Activated naive CD4-positive, alpha-beta T cell treated with anti-CD3 and anti-CD28 coated beads for 36 hours (primary cell): ENCODE measurements around the gene SDCCAG8. TPM values are rescaled to one million over a fixed set of nuclear protein-coding genes. Genes with fewer than 3 reads are reported as not detected.

Experiments
- CTCF ChIA-PET: fragments of 350-600 bp; sonication (Branson Sonifier 250); formaldehyde crosslinking; loops from one replicate; lab custom pipeline; 2021; ENCODE audit warnings: antibody characterized with exemption; lab: Charles Lee
- DNase-seq: peaks from one replicate; pipeline ENCODE4 v3.0.0-alpha.2; 2020
- H3K27ac Mint-ChIP-seq: one replicate; pipeline ENCODE4 v1.8.0; 2021; ENCODE audit warnings: mild to moderate bottlenecking, mixed read lengths
- H3K27me3 Mint-ChIP-seq: one replicate; pipeline ENCODE4 v1.8.0; 2021; ENCODE audit warnings: low read depth, mixed read lengths
- H3K36me3 Mint-ChIP-seq: one replicate; pipeline ENCODE4 v1.8.0; 2021; ENCODE audit warnings: low read depth, mixed read lengths
- H3K4me1 Mint-ChIP-seq: one replicate; pipeline ENCODE4 v1.8.0; 2021; ENCODE audit warnings: low read depth, mixed read lengths
- H3K4me3 Mint-ChIP-seq: one replicate; pipeline ENCODE4 v1.8.0; 2021; ENCODE audit warnings: mild to moderate bottlenecking, moderate library complexity, mixed read lengths
- H3K9me3 Mint-ChIP-seq: one replicate; pipeline ENCODE4 v1.8.0; 2021; ENCODE audit warnings: mixed read lengths
- intact Hi-C: fragments of 100-400 bp; cut with micrococcal nuclease; formaldehyde crosslinking; loops from one replicate; pipeline ENCODE4 v1.15.1; 2023
- total RNA-seq, 2 experiments: library from RNA; stranded (reverse); gene quantifications; one replicate each; pipeline ENCODE4 v1.2.3, GENCODE V29; 2021

Gene SDCCAG8
- total RNA-seq, 2 experiments from 2014 or later, result 24.5 to 29.9 TPM

GRCh38 chr1:243406424-243406823 is 150.6 kb downstream of the SDCCAG8 start:
- H3K27me3 Mint-ChIP-seq, result no peaks in the 10 kb centered on the region

GRCh38 chr1:243407284-243408018 is 151.6 kb downstream of the SDCCAG8 start:
- CTCF ChIA-PET, result no interaction called here
- Mint-ChIP-seq H3K36me3 (peaks cover 2% of the 10 kb centered on the region), H3K9me3 (no peaks in the 10 kb centered on the region), H3K4me3 (no peak overlapping the region), H3K27me3 (no peaks in the 10 kb centered on the region), H3K27ac (no peak overlapping the region), H3K4me1 (peaks cover 13% of the 10 kb centered on the region)
- intact Hi-C loops, result no loop called here
- DNase-seq, result no peak

More at GRCh38 chr1:243406424-243406823, 150.6 kb downstream of the SDCCAG8 start:
- Mint-ChIP-seq H3K4me1 (peaks cover 13% of the 10 kb centered on the region), H3K9me3 (no peaks in the 10 kb centered on the region), H3K4me3 (no peak overlapping the region), H3K36me3 (peaks cover 3% of the 10 kb centered on the region), H3K27ac (no peak overlapping the region)
- intact Hi-C loops, result no loop called here
- no peak for DNase-seq
- CTCF ChIA-PET, result interaction anchor here (0.6 kb wide), 1 partner anchor 487 kb away, joined by 3 read pairs; no protein-coding TSS in a partner anchor

GRCh38 chr1:243408479-243408878 is 152.6 kb downstream of the SDCCAG8 start:
- Mint-ChIP-seq H3K4me3 (no peak overlapping the region), H3K36me3 (no peaks in the 10 kb centered on the region), H3K27me3 (no peaks in the 10 kb centered on the region), H3K27ac (no peak overlapping the region), H3K4me1 (peaks cover 15% of the 10 kb centered on the region), H3K9me3 (no peaks in the 10 kb centered on the region)
- intact Hi-C loops, result no loop called here
- CTCF ChIA-PET, result interaction anchor here (0.6 kb wide), 1 partner anchor 809 kb away, joined by 3 read pairs; no protein-coding TSS in a partner anchor
- no peak for DNase-seq

GRCh38 chr1:243409284-243409683 is 153.4 kb downstream of the SDCCAG8 start:
- intact Hi-C loops, result no loop called here

GRCh38 chr1:243411472-243411871 is 155.6 kb downstream of the SDCCAG8 start:
- intact Hi-C loops, result loop anchor here (10.0 kb wide), 1 partner anchor 863 kb away; no protein-coding TSS in a partner anchor
- DNase-seq, result no peak
- Mint-ChIP-seq H3K4me3 (no peak overlapping the region), H3K27me3 (no peaks in the 10 kb centered on the region), H3K27ac (no peak overlapping the region), H3K4me1 (peaks cover 33% of the 10 kb centered on the region), H3K9me3 (no peaks in the 10 kb centered on the region), H3K36me3 (peaks cover 12% of the 10 kb centered on the region)
- CTCF ChIA-PET, result interaction anchor here (0.7 kb wide), 1 partner anchor 30 kb away, joined by 3 read pairs; no protein-coding TSS in a partner anchor

More at GRCh38 chr1:243409284-243409683, 153.4 kb downstream of the SDCCAG8 start:
- Mint-ChIP-seq H3K27ac (no peak overlapping the region), H3K36me3 (peaks cover 3% of the 10 kb centered on the region), H3K4me1 (peaks cover 18% of the 10 kb centered on the region), H3K9me3 (no peaks in the 10 kb centered on the region), H3K27me3 (no peaks in the 10 kb centered on the region), H3K4me3 (no peak overlapping the region)
- CTCF ChIA-PET, result interaction anchor here (0.6 to 1.8 kb wide), 3 partner anchors 10 to 66 kb away, joined by 3 to 4 read pairs (median 4); no protein-coding TSS in a partner anchor
- DNase-seq, result no peak

- peak; percentile 8 for DNase-seq
- no peak overlapping the region for H3K27ac Mint-ChIP-seq
- CTCF ChIA-PET, result no interaction called here
- H3K27me3 Mint-ChIP-seq, result no peaks in the 10 kb centered on the region
- intact Hi-C loops, result loop anchor here (10.0 kb wide), 1 partner anchor 861 kb away; no protein-coding TSS in a partner anchor
- peaks cover 21% of the 10 kb centered on the region for H3K36me3 Mint-ChIP-seq
- peaks cover 23% of the 10 kb centered on the region for H3K4me1 Mint-ChIP-seq
- H3K9me3 Mint-ChIP-seq, result no peaks in the 10 kb centered on the region
- H3K4me3 Mint-ChIP-seq, result no peak overlapping the region
Observed at GRCh38 chr1:243413431-243414151, 157.8 kb downstream of the SDCCAG8 start.

GRCh38 chr1:243414152-243414494 is 158.3 kb downstream of the SDCCAG8 start:
- intact Hi-C loops, result loop anchor here (10.0 kb wide), 1 partner anchor 861 kb away; no protein-coding TSS in a partner anchor
- peaks cover 23% of the 10 kb centered on the region for H3K4me1 Mint-ChIP-seq
- H3K36me3 Mint-ChIP-seq, result peaks cover 26% of the 10 kb centered on the region
- CTCF ChIA-PET, result no interaction called here
- no peaks in the 10 kb centered on the region for H3K27me3 Mint-ChIP-seq
- H3K9me3 Mint-ChIP-seq, result no peaks in the 10 kb centered on the region
- no peak for DNase-seq
- no peak overlapping the region for H3K27ac Mint-ChIP-seq
- H3K4me3 Mint-ChIP-seq, result no peak overlapping the region

- no peaks in the 10 kb centered on the region for H3K27me3 Mint-ChIP-seq
- no peak overlapping the region for H3K27ac Mint-ChIP-seq
- peaks cover 26% of the 10 kb centered on the region for H3K36me3 Mint-ChIP-seq
- intact Hi-C loops, result loop anchor here (1.0 to 10.0 kb wide), 3 partner anchors 71 to 859 kb away; no protein-coding TSS in a partner anchor
- DNase-seq, result no peak
- H3K9me3 Mint-ChIP-seq, result no peaks in the 10 kb centered on the region
- CTCF ChIA-PET, result no interaction called here
- H3K4me3 Mint-ChIP-seq, result no peak overlapping the region
- peaks cover 33% of the 10 kb centered on the region for H3K4me1 Mint-ChIP-seq
Observed at GRCh38 chr1:243415663-243416408, 160.0 kb downstream of the SDCCAG8 start.

GRCh38 chr1:243416495-243416894 is 160.7 kb downstream of the SDCCAG8 start:
- H3K4me1 Mint-ChIP-seq, result peaks cover 38% of the 10 kb centered on the region
- H3K4me3 Mint-ChIP-seq, result no peak overlapping the region
- DNase-seq, result no peak
- no peak overlapping the region for H3K27ac Mint-ChIP-seq
- CTCF ChIA-PET, result no interaction called here
- peaks cover 26% of the 10 kb centered on the region for H3K36me3 Mint-ChIP-seq
- no peaks in the 10 kb centered on the region for H3K9me3 Mint-ChIP-seq
- H3K27me3 Mint-ChIP-seq, result no peaks in the 10 kb centered on the region
- intact Hi-C loops, result loop anchor here (1.0 to 10.0 kb wide), 3 partner anchors 72 to 858 kb away; no protein-coding TSS in a partner anchor

GRCh38 chr1:243420016-243420945 is 164.4 kb downstream of the SDCCAG8 start:
- DNase-seq, result no peak
- Mint-ChIP-seq H3K9me3 (no peaks in the 10 kb centered on the region), H3K4me1 (peaks cover 37% of the 10 kb centered on the region), H3K36me3 (peaks cover 23% of the 10 kb centered on the region), H3K27ac (no peak overlapping the region), H3K27me3 (no peaks in the 10 kb centered on the region), H3K4me3 (no peak overlapping the region)
- intact Hi-C loops, result loop anchor here (5.0 kb wide), 2 partner anchors 177 to 898 kb away; partner anchors contain the start of gene PLD5
- CTCF ChIA-PET, result interaction anchor here (1.6 kb wide), 1 partner anchor 10 kb away, joined by 4 read pairs; no protein-coding TSS in a partner anchor
